NCI-H1048 (cell line): ENCODE data around the gene ERBB4.
"Not testable (repeated sequence)": the region's sequence is repeated elsewhere in the genome, so short reads cannot be mapped to it uniquely, and the experiment has no call there.

Experiments
- DNase-seq: peaks from one replicate; lab custom pipeline; 2025; lab: John Stamatoyannopoulos, UW

Gene ERBB4

GRCh38 chr2:211723398-211723797 is 815.2 kb downstream of the ERBB4 start:
- DNase-seq = no peak

- DNase-seq = no peak
Observed at GRCh38 chr2:211722928-211723327, 815.7 kb downstream of the ERBB4 start.

DNA sequence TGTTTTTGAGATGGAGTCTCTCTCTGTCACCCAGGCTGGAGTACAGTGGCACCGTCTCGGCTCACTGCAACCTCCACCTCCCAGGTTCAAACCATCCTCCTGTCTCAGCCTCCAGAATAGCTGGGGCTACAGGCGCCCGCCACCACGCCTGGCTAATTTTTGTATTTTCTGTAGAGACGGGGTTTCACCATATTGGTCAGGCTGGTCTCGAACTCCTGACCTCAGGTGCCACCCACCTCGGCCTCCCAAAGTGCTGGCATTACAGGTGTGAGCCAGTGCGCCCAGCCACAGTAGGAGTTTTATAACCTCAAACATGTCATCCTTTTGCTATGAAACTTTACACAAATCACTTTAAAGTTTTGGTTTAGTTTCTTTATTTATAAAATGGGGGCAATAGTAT is 816.7 kb downstream of the ERBB4 start:
- not testable (repeated sequence) for DNase-seq

DNA sequence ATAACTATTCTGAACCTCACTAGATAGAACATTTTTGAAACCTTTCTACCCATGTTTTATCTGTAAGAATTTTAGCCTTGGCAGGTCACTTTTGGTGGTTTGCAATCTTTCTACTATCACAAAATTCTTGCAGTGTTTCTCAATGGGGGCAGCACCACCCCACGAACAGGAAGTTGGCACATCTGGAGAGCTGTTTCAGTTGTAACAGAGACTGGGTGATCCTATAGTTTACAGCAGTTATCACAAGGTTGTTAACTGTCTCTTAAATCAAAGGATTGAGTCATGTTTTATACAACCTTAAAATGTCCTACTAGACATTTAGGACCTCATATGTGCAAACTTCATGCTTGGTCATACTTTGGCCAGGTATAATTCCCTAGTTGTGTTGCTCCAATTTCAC is 829.2 kb downstream of the ERBB4 start:
- DNase-seq = no peak

GRCh38 chr2:211692689-211693088 is 845.9 kb downstream of the ERBB4 start:
- no peak for DNase-seq

- no peak for DNase-seq
Observed at GRCh38 chr2:211690736-211691135, 847.9 kb downstream of the ERBB4 start.

- no peak for DNase-seq
Observed at GRCh38 chr2:211688196-211688595, 850.4 kb downstream of the ERBB4 start.

- no peak for DNase-seq
Observed at GRCh38 chr2:211674715-211675114, 863.9 kb downstream of the ERBB4 start.

GRCh38 chr2:211673133-211673905 is 865.3 kb downstream of the ERBB4 start:
- no peak for DNase-seq

GRCh38 chr2:211671977-211672376 is 866.6 kb downstream of the ERBB4 start:
- no peak for DNase-seq

GRCh38 chr2:211665299-211665698 is 873.3 kb downstream of the ERBB4 start:
- DNase-seq = no peak

- DNase-seq = no peak
Observed at GRCh38 chr2:211664321-211664720, 874.3 kb downstream of the ERBB4 start.

DNA sequence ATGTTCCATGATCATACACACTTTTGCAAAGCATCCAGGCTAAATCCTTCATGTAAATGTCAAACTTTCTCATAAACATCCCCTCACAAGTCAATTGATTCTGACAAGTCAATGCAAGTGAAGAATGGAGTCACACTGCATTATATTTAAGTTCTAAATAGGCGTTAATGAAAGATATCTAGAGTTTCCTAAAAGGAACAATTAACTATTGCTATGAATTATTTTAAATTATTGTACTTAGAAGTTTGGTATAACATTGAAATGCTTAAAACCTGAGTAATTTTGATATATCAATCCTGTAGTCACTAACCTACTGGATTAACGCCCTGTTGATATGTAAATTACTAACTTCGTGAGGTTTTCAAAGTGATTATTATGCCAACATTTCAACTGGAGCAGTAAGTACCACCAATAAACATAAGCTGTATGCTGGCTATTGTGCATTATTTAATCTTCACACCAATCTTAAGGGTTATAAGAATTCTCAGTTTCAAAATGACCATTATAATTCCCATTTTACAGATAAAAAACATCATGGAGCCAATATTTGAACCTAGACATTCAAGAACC is 884.3 kb downstream of the ERBB4 start:
- no peak for DNase-seq

- DNase-seq = no peak
Observed at GRCh38 chr2:211652327-211652726, 886.3 kb downstream of the ERBB4 start.

DNA sequence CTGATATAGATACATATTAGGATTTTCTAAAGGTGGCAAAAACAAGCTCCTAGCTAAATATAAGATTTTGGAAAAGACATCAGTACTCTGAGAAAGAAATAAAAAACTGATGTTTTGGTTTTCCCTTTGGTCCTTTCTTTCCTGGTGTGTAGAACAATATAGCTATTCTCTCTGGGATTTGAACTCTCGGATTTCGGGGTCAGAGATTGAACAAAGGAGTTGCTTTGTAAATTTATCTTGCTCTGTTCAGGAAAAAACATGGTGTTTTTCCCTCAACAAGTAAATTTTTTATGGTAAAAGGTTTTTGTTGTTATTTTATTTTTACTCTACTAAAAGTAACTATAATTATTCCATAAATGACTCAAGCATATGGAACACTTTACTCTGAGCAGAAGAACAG is 889.3 kb downstream of the ERBB4 start:
- DNase-seq = no peak

DNA sequence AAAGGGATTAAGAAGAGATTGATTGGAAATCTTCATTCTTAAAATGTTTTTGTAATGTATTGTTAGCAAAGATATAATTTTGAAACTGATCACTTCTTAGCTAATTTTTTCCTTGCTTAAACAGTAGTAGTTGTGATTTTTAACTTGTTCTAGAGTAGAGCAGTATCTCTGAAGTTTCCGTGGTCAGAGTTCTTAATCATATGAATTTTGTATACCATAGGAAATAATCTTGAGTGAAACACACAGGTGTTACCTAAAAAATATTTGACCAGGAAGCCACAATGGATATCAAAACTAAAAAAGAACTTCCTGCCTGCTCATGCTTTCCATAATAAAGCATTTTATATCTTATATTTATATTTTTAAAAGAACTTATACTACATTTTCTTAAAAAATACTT is 907.1 kb downstream of the ERBB4 start:
- DNase-seq = no peak

DNA sequence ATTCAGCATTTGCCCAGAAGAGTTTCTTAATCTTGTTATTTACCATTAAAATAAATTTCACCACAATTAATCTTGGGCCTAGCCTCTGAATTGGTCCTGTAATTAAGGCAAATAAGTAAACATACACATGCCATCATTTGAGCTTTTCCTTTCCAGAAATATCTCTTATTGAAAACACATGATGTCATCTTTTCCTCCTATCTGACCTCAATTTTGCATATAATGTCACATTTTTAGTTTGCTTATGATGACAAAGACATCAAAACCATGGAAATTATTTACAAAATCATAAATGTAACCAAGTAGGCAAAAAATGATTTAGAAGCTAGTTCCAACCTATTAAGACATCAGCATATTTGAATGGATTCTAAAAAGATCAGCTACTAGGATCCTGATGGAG is 915.5 kb downstream of the ERBB4 start:
- DNase-seq = no peak

DNA sequence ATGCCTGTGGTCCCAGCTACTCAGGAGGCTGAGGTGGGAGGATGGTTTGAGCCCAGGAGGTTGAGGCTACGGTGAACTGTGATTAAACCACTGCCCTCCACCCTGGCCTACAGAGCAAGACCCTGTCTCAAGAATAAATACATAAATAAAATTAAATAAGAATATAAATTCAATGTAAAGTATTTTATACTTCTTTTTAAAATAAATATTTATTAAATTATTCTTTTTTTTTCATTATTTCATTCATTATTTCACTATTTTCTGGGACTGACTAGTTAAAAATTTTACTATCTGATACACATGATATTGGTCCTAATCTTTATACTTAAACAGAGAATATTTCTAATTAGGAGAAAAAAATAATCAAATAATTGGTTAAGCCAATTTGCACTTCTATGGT is 917.6 kb downstream of the ERBB4 start:
- DNase-seq = no peak

DNA sequence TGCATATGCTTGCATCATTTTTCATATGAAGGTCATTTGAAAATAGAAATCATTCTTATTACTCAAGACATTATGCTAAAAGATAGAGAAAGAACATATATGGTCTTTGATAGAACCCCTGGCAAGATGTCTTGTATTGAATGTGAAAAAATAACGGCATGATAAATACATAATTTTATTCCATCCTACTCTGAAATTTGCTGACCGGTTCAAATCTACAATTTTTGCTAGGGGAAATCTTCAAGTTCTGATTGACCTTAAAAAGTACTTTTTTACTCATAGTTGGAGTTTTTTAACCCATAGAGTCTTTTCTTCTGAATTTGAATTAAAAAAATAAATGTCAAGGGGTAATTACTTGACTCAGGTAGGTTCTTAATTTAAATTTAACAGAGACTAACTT is 920.8 kb downstream of the ERBB4 start:
- no peak for DNase-seq

GRCh38 chr2:211611621-211612020 is 927.0 kb downstream of the ERBB4 start:
- DNase-seq = no peak

DNA sequence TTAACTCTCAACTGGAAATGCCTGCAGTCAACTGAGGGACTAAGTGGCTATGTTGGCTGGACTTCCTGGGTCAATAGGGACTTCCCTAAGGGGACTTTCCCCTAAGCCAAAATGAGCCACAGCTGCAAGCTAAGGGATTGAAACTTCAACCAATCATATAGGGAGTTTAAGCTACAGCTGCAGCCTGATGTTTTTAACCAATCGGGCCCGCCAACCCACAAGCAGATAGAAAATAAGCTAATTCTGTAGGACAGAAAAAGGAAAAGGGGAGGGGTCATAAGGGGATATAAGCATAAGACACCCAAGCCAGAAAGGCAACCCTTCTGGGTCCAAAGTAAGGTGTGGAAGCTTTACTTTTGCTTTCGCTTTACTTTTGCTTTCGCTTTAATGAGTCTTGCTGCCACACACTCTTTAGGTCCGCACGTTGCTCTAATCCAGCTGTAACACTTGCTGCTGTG is 927.5 kb downstream of the ERBB4 start:
- DNase-seq = no peak

DNA sequence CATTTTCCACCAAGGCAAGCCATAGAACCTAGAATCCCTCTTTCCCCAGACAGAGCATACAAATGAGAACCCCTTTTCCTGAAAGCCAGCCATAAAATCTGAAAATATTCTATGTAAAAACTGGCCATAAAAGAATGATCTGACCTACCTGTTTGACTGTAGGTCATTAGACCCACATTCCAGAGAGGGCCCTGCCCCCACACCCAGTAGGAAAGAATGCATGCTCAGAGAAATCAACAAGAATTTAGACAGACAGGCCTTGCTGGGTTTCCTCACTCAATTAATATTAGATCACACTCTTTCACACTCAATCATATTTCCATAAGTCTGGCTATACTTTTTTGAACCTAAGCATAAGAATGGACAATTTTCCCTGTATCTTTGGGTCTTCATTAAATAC is 929.5 kb downstream of the ERBB4 start:
- no peak for DNase-seq

DNA sequence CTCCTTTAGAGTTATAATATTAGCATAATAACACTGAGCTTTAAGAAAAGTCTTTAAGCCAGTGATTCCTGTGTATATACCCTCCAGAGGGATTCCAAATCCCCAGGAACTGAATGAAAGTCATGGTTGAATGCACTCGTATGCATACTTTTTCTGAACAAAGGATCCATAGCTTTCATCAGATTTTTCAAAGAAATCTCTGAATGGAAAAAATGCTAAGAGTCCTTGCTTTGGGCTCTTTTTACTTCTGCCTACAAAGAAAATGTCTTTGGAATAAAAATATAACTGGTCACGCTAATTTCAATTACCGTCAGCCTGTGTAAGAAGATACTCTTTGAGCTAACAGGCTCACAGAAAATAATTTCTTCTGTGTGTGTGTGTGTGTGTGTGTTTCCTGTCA is 939.5 kb downstream of the ERBB4 start:
- no peak for DNase-seq

DNA sequence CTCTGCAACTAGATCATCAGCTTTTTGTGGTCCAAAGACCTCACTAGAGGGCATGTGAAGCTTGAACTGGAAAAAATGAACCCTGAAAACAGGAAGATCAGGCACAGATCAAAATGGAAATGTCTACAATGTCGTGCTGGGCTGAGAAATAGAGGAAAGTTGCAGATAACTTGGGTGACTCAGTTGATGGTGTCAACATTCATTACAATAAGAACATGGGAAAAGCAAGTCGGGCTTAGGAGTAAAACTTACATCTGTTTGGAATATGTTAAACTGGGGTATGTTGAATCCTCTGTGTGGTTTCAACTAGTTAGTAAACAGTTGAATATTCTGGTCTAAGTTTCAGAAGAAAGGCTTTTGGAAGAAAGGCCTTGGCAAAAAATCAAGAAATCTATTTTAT is 940.4 kb downstream of the ERBB4 start:
- DNase-seq = no peak
